Right atrium auricular region (tissue), 2 donors: ENCODE data around the gene KLF2. TPM values are rescaled to one million over a fixed set of nuclear protein-coding genes. Genes with fewer than 3 reads are reported as not detected.

Experiments used
- DNase-seq: peaks from one replicate; pipeline ENCODE4 v3.0.0-alpha.2; 2019; ENCODE audit warnings: low spot score
- H3K27ac ChIP-seq, 2 donors: fragments of 200-600 bp; sonication (generic); 1 replicate in 1 of 2; 2 replicates in 1 of 2; pipeline ENCODE4 v1.5.1; 2016 to 2019
- H3K27me3 ChIP-seq, 2 donors: fragments of 200-600 bp; sonication (generic); one replicate each; pipeline versions ENCODE4 v1.5.1 to v1.6.0; 2017 to 2019
- H3K36me3 ChIP-seq: fragments of 200-600 bp; sonication (generic); one replicate; pipeline ENCODE4 v1.5.1; 2016
- H3K4me1 ChIP-seq, 2 donors: fragments of 200-600 bp; sonication (generic); one replicate each; pipeline versions ENCODE4 v1.5.1 to v1.6.0; 2017 to 2019
- H3K4me3 ChIP-seq, 2 donors: fragments of 200-600 bp; sonication (generic); 1 replicate in 1 of 2; 2 replicates in 1 of 2; pipeline ENCODE4 v1.5.1; 2017 to 2019; ENCODE audit warnings: mild to moderate bottlenecking in 1 of 2, moderate library complexity in 1 of 2
- H3K9me3 ChIP-seq, 2 donors: fragments of 200-600 bp; sonication (generic); one replicate each; pipeline ENCODE4 v1.5.1; 2019
- total RNA-seq, 2 donors: library from RNA; depleted of rRNA; stranded (reverse); fragments of >200 nt; gene quantifications; one replicate each; pipeline ENCODE4 v1.1.0, GENCODE V29; 2016
- TF ChIP-seq, protein P1 (sequence below), 2 donors: fragments of 200-600 bp; sonication (generic); IDR thresholded peaks; one replicate each; pipeline ENCODE4 v1.5.1; 2019; ENCODE audit warnings: antibody characterized with exemption in 2 of 2

KLF2 gene
- total RNA-seq, 2 donors from 2014 or later = 40.9 to 82.3 TPM

DNA sequence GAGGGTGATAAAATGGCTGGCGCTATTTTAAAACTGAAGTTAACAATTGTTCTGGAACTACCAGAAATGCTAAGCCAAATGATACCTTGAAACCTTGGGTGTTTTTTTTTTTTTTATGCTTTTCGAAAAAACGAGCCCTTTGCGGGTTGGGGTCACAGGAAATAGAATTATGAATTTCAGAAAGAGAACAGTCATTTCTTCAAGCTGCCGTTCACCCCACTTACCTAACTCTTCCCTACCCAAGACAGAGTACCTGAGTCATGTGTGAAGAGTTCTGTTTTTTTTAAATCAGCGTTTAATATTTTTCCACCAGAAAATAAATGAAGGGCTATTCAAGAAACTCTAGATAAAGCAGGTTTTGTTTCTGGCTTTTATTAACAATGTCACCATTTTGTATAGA is 35.3 kb downstream of the KLF2 start:
- no peak overlapping the region for H3K27ac ChIP-seq
- no peaks in the 10 kb centered on the region for H3K9me3 ChIP-seq
- no peak overlapping the region for H3K4me3 ChIP-seq
- TF ChIP-seq, protein P1, sequence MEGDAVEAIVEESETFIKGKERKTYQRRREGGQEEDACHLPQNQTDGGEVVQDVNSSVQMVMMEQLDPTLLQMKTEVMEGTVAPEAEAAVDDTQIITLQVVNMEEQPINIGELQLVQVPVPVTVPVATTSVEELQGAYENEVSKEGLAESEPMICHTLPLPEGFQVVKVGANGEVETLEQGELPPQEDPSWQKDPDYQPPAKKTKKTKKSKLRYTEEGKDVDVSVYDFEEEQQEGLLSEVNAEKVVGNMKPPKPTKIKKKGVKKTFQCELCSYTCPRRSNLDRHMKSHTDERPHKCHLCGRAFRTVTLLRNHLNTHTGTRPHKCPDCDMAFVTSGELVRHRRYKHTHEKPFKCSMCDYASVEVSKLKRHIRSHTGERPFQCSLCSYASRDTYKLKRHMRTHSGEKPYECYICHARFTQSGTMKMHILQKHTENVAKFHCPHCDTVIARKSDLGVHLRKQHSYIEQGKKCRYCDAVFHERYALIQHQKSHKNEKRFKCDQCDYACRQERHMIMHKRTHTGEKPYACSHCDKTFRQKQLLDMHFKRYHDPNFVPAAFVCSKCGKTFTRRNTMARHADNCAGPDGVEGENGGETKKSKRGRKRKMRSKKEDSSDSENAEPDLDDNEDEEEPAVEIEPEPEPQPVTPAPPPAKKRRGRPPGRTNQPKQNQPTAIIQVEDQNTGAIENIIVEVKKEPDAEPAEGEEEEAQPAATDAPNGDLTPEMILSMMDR (IDR thresholded peaks at IDR 0.05) = no peak
- DNase-seq = no peak
- H3K36me3 ChIP-seq = peaks cover 7% of the 10 kb centered on the region
- no peaks in the 10 kb centered on the region for H3K27me3 ChIP-seq
- peaks cover 0 to 31% of the 10 kb centered on the region in 2 donors for H3K4me1 ChIP-seq

DNA sequence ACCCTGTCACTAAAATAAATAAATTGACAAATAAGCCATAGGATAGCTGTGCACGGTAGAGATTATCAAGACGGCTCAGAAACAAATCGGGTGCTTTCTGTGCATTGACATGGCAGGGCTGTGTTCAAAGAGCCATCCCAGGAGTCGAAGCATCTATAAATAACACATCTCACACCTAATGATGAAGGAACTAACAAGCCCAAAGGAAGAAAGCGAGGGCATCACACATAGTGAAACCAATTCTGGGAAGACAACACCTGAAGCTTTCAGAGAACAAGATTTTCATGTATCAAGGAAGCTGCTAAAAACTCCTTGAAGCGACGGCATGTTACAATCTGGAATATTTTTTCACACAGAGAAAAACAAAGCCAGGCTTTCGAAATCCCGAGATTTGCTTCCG is 36.1 kb downstream of the KLF2 start:
- Histone ChIP-seq H3K4me3 (no peak overlapping the region), H3K4me1 (peaks cover 0 to 29% of the 10 kb centered on the region in 2 donors), H3K27me3 (no peaks in the 10 kb centered on the region), H3K9me3 (no peaks in the 10 kb centered on the region), H3K36me3 (peaks cover 7% of the 10 kb centered on the region), H3K27ac (no peak overlapping the region)
- TF ChIP-seq, protein P1 (IDR thresholded peaks at IDR 0.05) = no peak
- DNase-seq = no peak

DNA sequence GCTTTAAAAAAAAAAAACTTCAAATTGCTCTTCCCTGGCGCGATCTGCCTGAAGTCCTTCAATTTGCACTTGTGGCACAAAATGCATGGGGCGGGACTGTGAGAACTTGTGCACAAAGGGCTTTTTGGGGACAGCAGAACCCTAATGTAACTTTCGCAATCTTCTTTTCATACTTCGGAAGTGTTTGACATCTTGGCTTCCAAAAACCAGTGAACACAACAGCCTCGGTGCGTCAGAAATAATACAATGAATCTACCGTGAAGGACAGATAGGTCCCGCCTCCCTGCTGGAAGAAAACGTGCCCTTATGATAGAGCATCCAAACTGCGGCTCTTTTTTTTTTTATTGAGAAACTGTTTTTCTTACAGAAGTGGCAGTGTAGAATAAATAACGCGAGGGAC is 36.6 kb downstream of the KLF2 start:
- H3K9me3 ChIP-seq = no peaks in the 10 kb centered on the region
- TF ChIP-seq, protein P1 (IDR thresholded peaks at IDR 0.05) = no peak
- no peak overlapping the region for H3K27ac ChIP-seq
- H3K4me1 ChIP-seq = peaks cover 0 to 29% of the 10 kb centered on the region in 2 donors
- no peak for DNase-seq
- no peaks in the 10 kb centered on the region for H3K27me3 ChIP-seq
- peaks cover 7% of the 10 kb centered on the region for H3K36me3 ChIP-seq
- H3K4me3 ChIP-seq = no peak overlapping the region

DNA sequence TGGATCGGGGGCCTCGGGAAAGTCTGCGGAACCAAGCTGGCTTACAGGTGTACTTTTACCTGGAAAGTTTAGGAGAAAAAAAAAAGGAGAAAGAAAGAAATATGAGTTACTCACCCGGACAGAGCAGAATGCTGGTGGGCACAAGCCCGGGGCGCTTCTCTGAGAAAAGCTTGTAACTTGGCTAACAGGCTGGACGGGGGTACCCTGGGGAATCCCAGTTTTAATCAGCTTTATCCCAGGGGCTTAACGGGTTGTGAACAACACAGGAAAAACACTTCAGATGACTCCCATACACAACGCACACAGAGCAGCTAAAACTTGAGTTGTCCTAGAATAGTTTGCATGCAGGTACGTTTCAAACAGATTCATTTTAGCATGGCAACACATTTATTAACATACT is 37.3 kb downstream of the KLF2 start:
- no peak for DNase-seq
- TF ChIP-seq, protein P1 (IDR thresholded peaks at IDR 0.05) = no peak
- peaks cover 7% of the 10 kb centered on the region for H3K36me3 ChIP-seq
- no peaks in the 10 kb centered on the region for H3K9me3 ChIP-seq
- no peaks in the 10 kb centered on the region for H3K27me3 ChIP-seq
- no peak overlapping the region for H3K27ac ChIP-seq
- peaks cover 0 to 22% of the 10 kb centered on the region in 2 donors for H3K4me1 ChIP-seq
- H3K4me3 ChIP-seq = no peak overlapping the region

DNA sequence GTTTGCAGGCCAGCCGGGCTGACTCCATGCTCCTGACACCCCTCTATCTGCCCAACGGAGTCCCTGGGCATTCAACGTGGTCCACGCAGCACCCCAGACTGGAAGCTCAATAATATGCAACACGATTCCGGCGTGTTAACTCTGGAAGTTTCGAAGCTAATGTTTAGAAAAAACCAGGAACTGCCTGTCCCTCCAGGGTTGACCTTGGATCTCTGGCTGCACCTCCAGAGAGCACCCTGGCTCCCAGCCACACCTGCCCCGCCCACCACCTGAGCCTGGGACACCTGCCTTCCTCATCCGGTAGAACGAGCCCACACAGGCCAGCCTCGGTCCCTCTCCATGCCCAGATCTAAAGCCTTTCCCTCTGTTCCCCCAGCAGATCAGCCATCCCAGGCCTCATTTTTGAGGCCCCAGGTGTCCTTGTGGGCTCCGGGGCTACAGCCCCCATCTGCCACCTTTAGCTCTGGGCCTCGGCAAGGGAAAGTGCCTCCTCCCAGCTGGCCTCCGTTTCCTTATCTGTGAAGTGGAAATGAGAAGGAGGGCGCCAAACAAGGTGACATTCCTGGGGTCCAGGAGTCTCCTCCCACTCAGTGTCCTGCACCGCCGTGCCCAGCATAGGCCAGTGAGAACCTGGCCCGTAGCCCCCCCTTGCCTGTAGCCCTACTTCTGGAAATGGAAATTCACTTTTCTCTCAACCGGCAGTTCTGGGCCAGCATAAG is 38.7 kb downstream of the KLF2 start:
- no peak for DNase-seq
- Histone ChIP-seq H3K36me3 (peaks cover 7% of the 10 kb centered on the region), H3K27me3 (no peaks in the 10 kb centered on the region), H3K9me3 (no peaks in the 10 kb centered on the region), H3K4me3 (no peak overlapping the region), H3K4me1 (peaks cover 0 to 17% of the 10 kb centered on the region in 2 donors), H3K27ac (no peak overlapping the region)
- TF ChIP-seq, protein P1 (IDR thresholded peaks at IDR 0.05) = no peak

DNA sequence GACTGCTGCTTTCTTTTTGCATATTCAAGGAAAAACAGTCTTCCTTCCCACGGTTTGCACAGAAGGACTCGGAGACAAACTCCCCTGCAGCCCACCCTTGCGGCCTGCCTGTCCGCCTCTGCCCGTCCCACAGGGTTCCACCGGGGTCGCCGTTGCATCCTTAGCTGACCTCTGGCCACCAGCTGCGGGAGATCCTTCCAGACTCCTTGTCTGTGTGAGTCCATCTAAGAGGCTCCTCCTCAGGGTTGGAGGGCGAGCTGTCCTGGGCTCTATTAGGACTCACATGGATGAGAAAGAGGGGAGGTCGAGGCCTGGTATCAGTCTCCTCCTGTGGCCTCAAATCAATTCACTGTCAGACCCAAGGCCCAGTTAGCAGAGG is 39.2 kb downstream of the KLF2 start:
- peaks cover 7% of the 10 kb centered on the region for H3K36me3 ChIP-seq
- peaks cover 0 to 13% of the 10 kb centered on the region in 2 donors for H3K4me1 ChIP-seq
- no peaks in the 10 kb centered on the region for H3K27me3 ChIP-seq
- H3K4me3 ChIP-seq = no peak overlapping the region
- H3K9me3 ChIP-seq = no peaks in the 10 kb centered on the region
- no peak overlapping the region for H3K27ac ChIP-seq
- TF ChIP-seq, protein P1 (IDR thresholded peaks at IDR 0.05) = no peak
- DNase-seq = no peak
